ENCODE results near the gene ATP5F1C.
"Not testable (repeated sequence)": the region's sequence is repeated elsewhere in the genome, so short reads cannot be mapped to it uniquely, and the experiment has no call there.

The ATP5F1C gene

GRCh38 chr10:7787857-7788638, at the start of gene ATP5F1C, which contains the start of gene KIN:
Gene ATP5F1C, plus strand, starts transcription at chr10:7788177. Its CDS starts 31 bp downstream, at chr10:7788208.
Gene KIN, minus strand, starts transcription at chr10:7787993. Its CDS starts 60 bp downstream, at chr10:7787933.
- peaks cover 27% of the 10 kb centered on the region for H3K4me1 ChIP-seq (ENCODE audit: control insufficient read depth, insufficient read depth, low read length)
- peak within 1 kb of the TSS; percentile 91 for H3K4me3 ChIP-seq (ENCODE audit: low read length)
- peaks cover 17% of the 10 kb centered on the region for H3K36me3 ChIP-seq (ENCODE audit: control insufficient read depth, insufficient read depth, low read length, severe bottlenecking)
- H3K27me3 ChIP-seq (replicated peaks; ENCODE audit: control insufficient read depth, insufficient read depth, low read length): no peaks in the 10 kb centered on the region
- no peaks in the 10 kb centered on the region for H3K9me3 ChIP-seq (ENCODE audit: control insufficient read depth, low read length)
- DNase-seq (ENCODE audit: low read depth): peak; percentile 99
- peak within 1 kb of the TSS; percentile 97 for H3K9ac ChIP-seq (ENCODE audit: low read length)

- Histone ChIP-seq H3K9me3 (ENCODE audit: control insufficient read depth, low read length) (no peaks in the 10 kb centered on the region), H3K27me3 (replicated peaks; ENCODE audit: control insufficient read depth, insufficient read depth, low read length) (peaks cover 6% of the 10 kb centered on the region), H3K4me1 (ENCODE audit: control insufficient read depth, insufficient read depth, low read length) (no peaks in the 10 kb centered on the region), H3K4me3 (ENCODE audit: low read length) (no peak overlapping the region), H3K9ac (ENCODE audit: low read length) (no peak overlapping the region), H3K36me3 (ENCODE audit: control insufficient read depth, insufficient read depth, low read length, severe bottlenecking) (no peaks in the 10 kb centered on the region)
- DNase-seq (ENCODE audit: low read depth): no peak
Measured at GRCh38 chr10:7738536-7739407, 49.2 kb upstream of the ATP5F1C start.

DNA sequence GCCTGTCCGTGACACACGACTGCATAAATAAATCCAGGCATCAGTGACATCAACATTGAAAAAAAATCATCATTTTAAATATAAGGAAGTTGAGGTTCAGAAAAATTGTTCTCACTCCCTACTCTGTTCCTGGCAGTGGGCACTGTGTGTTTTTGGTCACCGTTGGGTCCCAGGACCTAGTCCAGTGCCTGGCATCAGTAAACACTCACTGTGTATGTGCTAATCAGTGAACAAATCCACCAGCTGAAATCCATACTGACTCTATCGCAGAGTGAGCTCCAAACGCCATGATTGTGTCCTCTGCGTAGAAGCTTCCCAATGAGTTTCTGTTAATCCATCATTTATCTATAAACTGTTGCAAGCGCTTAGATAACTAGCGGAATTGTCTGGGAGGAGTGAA, 43.7 kb upstream of the ATP5F1C start:
- no peaks in the 10 kb centered on the region for H3K36me3 ChIP-seq (ENCODE audit: control insufficient read depth, insufficient read depth, low read length, severe bottlenecking)
- H3K4me3 ChIP-seq (ENCODE audit: low read length): no peak overlapping the region
- H3K9me3 ChIP-seq (ENCODE audit: control insufficient read depth, low read length): no peaks in the 10 kb centered on the region
- peaks cover 6% of the 10 kb centered on the region for H3K27me3 ChIP-seq (replicated peaks; ENCODE audit: control insufficient read depth, insufficient read depth, low read length)
- no peak for DNase-seq (ENCODE audit: low read depth)
- H3K4me1 ChIP-seq (ENCODE audit: control insufficient read depth, insufficient read depth, low read length): no peaks in the 10 kb centered on the region
- H3K9ac ChIP-seq (ENCODE audit: low read length): no peak overlapping the region

DNA sequence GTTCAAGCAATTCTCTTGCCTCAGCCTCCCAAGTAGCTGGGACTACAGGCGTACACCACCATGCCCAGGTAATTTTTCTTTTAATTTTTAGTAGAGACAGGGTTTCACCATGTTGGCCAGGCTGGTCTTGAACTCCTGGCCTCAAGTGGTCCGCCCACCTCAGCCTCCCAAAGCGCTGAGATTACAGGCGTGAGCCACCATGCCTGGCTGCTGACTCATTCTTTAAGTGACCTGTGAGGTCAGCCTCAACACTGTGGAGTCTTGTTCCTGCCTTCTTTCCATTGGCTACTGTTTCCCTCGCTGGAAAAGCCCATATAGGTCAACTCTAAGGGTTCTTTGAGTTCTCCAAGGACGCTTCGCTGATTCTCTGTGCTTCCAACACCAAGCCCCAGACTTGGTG, 39.3 kb upstream of the ATP5F1C start:
- not testable (repeated sequence) for H3K9ac ChIP-seq (ENCODE audit: low read length); H3K4me1 ChIP-seq (ENCODE audit: control insufficient read depth, insufficient read depth, low read length); DNase-seq (ENCODE audit: low read depth); H3K4me3 ChIP-seq (ENCODE audit: low read length); H3K9me3 ChIP-seq (ENCODE audit: control insufficient read depth, low read length); H3K27me3 ChIP-seq (replicated peaks; ENCODE audit: control insufficient read depth, insufficient read depth, low read length)
- peaks cover 23% of the 10 kb centered on the region for H3K36me3 ChIP-seq (ENCODE audit: control insufficient read depth, insufficient read depth, low read length, severe bottlenecking)

- no peak for DNase-seq (ENCODE audit: low read depth)
- H3K9ac ChIP-seq (ENCODE audit: low read length): no peak overlapping the region
- H3K4me3 ChIP-seq (ENCODE audit: low read length): no peak overlapping the region
- H3K4me1 ChIP-seq (ENCODE audit: control insufficient read depth, insufficient read depth, low read length): no peaks in the 10 kb centered on the region
- no peaks in the 10 kb centered on the region for H3K9me3 ChIP-seq (ENCODE audit: control insufficient read depth, low read length)
- peaks cover 36% of the 10 kb centered on the region for H3K36me3 ChIP-seq (ENCODE audit: control insufficient read depth, insufficient read depth, low read length, severe bottlenecking)
- H3K27me3 ChIP-seq (replicated peaks; ENCODE audit: control insufficient read depth, insufficient read depth, low read length): no peaks in the 10 kb centered on the region
Measured at GRCh38 chr10:7750222-7750621, 37.8 kb upstream of the ATP5F1C start.

DNA sequence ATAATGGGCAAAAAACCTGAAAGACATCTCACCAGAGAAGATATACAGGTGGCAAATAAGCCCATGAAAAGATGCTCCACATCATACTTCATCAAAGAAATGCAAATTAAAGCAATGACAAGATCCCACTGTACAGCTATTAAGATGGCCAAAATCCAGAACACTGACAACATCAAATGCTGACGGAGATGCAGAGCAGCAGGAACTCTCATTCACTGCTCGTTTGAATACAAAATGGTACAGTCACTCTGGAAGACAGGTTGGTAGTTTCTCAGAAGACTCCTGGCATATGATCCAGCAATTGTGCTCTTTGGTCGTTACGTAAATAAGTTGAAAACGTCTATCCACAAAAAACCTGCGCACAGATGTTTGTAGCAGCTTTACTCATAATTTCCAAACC, 35.7 kb upstream of the ATP5F1C start:
- H3K36me3 ChIP-seq (ENCODE audit: control insufficient read depth, insufficient read depth, low read length, severe bottlenecking): peaks cover 55% of the 10 kb centered on the region
- no peaks in the 10 kb centered on the region for H3K4me1 ChIP-seq (ENCODE audit: control insufficient read depth, insufficient read depth, low read length)

DNA sequence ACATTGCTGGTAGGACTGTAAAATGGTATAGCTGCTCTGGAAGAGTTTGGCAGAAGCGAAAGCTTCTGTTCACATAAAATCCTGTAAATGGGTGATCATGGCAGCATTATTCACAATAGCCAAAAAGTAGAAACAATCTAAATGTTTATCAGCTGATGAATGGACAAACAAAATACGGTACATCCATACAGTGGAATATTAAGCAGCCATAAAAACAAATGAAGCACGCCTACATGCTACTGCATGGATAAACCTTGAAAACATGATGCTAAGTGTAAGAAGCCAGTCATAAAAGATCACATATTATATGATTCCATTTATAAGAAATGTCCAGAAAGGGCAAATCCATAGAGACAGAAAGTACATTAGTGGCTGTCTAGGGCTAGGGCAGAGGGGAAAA, 32.9 kb upstream of the ATP5F1C start:
- peaks cover 81% of the 10 kb centered on the region for H3K36me3 ChIP-seq (ENCODE audit: control insufficient read depth, insufficient read depth, low read length, severe bottlenecking)
- H3K4me1 ChIP-seq (ENCODE audit: control insufficient read depth, insufficient read depth, low read length): no peaks in the 10 kb centered on the region
- H3K27me3 ChIP-seq (replicated peaks; ENCODE audit: control insufficient read depth, insufficient read depth, low read length): no peaks in the 10 kb centered on the region

More for the DNA sequence above, 35.7 kb upstream of the ATP5F1C start:
- Histone ChIP-seq H3K9ac (ENCODE audit: low read length) (no peak overlapping the region), H3K9me3 (ENCODE audit: control insufficient read depth, low read length) (no peaks in the 10 kb centered on the region), H3K4me3 (ENCODE audit: low read length) (no peak overlapping the region), H3K27me3 (replicated peaks; ENCODE audit: control insufficient read depth, insufficient read depth, low read length) (no peaks in the 10 kb centered on the region)
- no peak for DNase-seq (ENCODE audit: low read depth)

GRCh38 chr10:7756360-7756992, 31.5 kb upstream of the ATP5F1C start:
- no peak overlapping the region for H3K4me3 ChIP-seq (ENCODE audit: low read length)
- H3K36me3 ChIP-seq (ENCODE audit: control insufficient read depth, insufficient read depth, low read length, severe bottlenecking): peaks cover 88% of the 10 kb centered on the region
- H3K27me3 ChIP-seq (replicated peaks; ENCODE audit: control insufficient read depth, insufficient read depth, low read length): no peaks in the 10 kb centered on the region
- peak; percentile 24 for DNase-seq (ENCODE audit: low read depth)
- no peaks in the 10 kb centered on the region for H3K4me1 ChIP-seq (ENCODE audit: control insufficient read depth, insufficient read depth, low read length)
- no peak overlapping the region for H3K9ac ChIP-seq (ENCODE audit: low read length)
- no peaks in the 10 kb centered on the region for H3K9me3 ChIP-seq (ENCODE audit: control insufficient read depth, low read length)

More for the DNA sequence above, 32.9 kb upstream of the ATP5F1C start:
- Histone ChIP-seq H3K9me3 (ENCODE audit: control insufficient read depth, low read length) (no peaks in the 10 kb centered on the region), H3K9ac (ENCODE audit: low read length) (no peak overlapping the region), H3K4me3 (ENCODE audit: low read length) (no peak overlapping the region)
- no peak for DNase-seq (ENCODE audit: low read depth)

- Histone ChIP-seq H3K4me3 (ENCODE audit: low read length) (no peak overlapping the region), H3K9ac (ENCODE audit: low read length) (no peak overlapping the region), H3K4me1 (ENCODE audit: control insufficient read depth, insufficient read depth, low read length) (no peaks in the 10 kb centered on the region), H3K9me3 (ENCODE audit: control insufficient read depth, low read length) (no peaks in the 10 kb centered on the region), H3K36me3 (ENCODE audit: control insufficient read depth, insufficient read depth, low read length, severe bottlenecking) (peaks cover 97% of the 10 kb centered on the region), H3K27me3 (replicated peaks; ENCODE audit: control insufficient read depth, insufficient read depth, low read length) (no peaks in the 10 kb centered on the region)
- DNase-seq (ENCODE audit: low read depth): no peak
Measured at GRCh38 chr10:7763929-7764328, 24.0 kb upstream of the ATP5F1C start.

DNA sequence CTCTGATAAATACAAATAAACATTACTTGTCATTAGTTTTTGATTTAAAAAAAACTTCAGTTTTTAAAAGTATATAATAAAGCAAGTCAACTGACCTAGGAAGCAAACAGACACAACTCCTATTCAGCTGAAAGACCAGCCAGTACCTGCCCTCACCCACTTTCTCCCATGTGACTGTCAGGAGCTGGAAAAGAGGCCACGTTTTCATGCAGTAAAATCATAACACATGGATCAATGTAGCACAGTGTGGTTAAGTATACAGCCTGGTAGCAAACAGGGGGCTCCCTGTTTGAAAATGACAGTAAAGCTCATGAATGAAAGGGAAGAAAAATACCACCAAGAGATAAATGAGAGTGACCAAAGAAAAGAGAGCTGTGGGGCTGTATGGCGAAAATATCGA, 21.7 kb upstream of the ATP5F1C start:
- Histone ChIP-seq H3K27me3 (replicated peaks; ENCODE audit: control insufficient read depth, insufficient read depth, low read length) (no peaks in the 10 kb centered on the region), H3K9me3 (ENCODE audit: control insufficient read depth, low read length) (no peaks in the 10 kb centered on the region), H3K9ac (ENCODE audit: low read length) (no peak overlapping the region), H3K4me1 (ENCODE audit: control insufficient read depth, insufficient read depth, low read length) (no peaks in the 10 kb centered on the region), H3K4me3 (ENCODE audit: low read length) (no peak overlapping the region), H3K36me3 (ENCODE audit: control insufficient read depth, insufficient read depth, low read length, severe bottlenecking) (peaks cover 94% of the 10 kb centered on the region)
- DNase-seq (ENCODE audit: low read depth): no peak

DNA sequence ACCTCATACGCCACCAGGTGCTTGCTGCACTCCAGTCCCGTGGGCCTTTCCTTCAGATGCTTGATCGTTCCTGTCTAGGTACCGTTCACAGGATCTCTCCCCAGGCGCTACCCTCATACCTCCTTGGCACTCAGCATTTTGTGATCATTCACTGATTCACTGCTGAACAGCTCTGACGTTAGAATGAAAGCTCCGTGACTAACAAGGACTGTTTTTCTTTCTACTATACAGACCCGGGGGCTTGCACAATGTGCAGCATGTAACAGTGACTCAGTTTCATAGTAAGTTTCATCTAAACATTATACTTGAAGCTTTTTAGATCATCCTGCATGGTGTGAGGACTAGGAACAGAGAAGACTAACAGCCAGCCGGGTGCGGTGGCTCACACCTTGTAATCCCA, 20.8 kb upstream of the ATP5F1C start:
- DNase-seq (ENCODE audit: low read depth): peak; percentile 85
- Histone ChIP-seq H3K9ac (ENCODE audit: low read length) (no peak overlapping the region), H3K9me3 (ENCODE audit: control insufficient read depth, low read length) (no peaks in the 10 kb centered on the region), H3K36me3 (ENCODE audit: control insufficient read depth, insufficient read depth, low read length, severe bottlenecking) (peaks cover 85% of the 10 kb centered on the region), H3K27me3 (replicated peaks; ENCODE audit: control insufficient read depth, insufficient read depth, low read length) (no peaks in the 10 kb centered on the region), H3K4me1 (ENCODE audit: control insufficient read depth, insufficient read depth, low read length) (no peaks in the 10 kb centered on the region), H3K4me3 (ENCODE audit: low read length) (no peak overlapping the region)
